HG03571 (cell line): Measurements from ENCODE around the gene LRCOL1.

Experiments used
- ATAC-seq: cut with Tn5 transposase; IDR thresholded peaks from one replicate; pipeline ENCODE4 v1.9.1; 2021; ENCODE audit not compliant: unreplicated experiment

Gene LRCOL1

DNA sequence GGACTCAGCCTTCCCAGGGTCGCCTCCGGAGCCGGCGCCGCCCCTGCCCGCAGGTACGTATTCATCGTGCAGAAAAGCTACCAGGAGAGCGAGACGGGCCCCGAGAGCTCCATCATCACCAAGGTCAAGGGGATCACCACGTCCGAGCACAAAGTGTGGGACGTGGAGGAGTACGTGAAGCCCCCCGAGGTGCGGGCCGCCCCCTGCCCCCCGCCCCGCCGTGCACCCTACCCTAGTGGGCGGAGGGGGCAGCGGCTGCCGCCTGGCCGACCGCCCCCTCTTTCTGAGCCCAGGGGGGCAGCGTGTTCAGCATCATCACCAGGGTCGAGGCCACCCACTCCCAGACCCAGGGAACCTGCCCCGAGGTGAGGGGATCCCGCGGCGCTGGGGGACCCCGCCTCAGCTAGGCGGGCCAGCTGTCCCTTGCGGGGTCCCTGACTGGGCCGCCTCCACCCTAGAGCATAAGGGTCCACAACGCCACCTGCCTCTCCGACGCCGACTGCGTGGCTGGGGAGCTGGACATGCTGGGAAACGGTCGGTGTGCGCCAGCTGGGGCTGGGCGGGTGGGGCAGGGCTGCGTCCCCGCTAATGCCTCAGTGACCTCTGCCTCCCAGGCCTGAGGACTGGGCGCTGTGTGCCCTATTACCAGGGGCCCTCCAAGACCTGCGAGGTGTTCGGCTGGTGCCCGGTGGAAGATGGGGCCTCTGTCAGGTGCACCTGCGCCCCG, 9.2 kb upstream of the LRCOL1 start:
- ATAC-seq: no peak

DNA sequence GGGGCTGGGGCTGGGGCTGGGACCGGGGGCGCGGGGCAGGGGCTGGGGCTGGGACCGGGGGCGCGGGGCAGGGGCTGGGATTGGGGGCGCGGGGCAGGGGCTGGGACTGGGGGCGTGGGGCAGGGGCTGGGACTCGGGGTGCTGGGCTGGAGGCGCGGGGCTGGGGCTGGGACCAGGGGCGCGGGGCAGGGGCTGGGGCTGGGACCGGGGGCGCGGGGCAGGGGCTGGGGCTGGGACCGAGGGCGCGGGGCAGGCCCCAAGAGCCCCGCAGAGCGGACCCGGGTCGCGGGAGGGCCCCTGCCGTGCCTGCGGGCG, 8.6 kb upstream of the LRCOL1 start:
- ATAC-seq: no peak

DNA sequence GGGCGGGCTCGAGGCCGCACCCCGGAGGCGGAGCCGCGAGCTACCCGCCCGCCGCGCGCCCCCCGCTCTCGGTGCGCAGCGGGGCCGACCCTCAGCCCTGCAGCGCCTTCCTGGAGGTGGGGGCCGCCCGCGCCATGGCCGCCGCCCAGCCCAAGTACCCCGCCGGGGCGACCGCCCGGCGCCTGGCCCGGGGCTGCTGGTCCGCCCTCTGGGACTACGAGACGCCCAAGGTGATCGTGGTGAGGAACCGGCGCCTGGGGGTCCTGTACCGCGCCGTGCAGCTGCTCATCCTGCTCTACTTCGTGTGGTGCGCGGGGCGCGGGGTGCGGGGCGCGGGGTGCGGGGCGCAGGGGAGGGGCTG, 8.3 kb upstream of the LRCOL1 start, which contains the start of gene P2RX2:
TSS of gene P2RX2 (plus strand) at position 94 of the 361 bp plus-strand sequence. CDS start at position 135, 41 bp downstream.
- no peak for ATAC-seq

DNA sequence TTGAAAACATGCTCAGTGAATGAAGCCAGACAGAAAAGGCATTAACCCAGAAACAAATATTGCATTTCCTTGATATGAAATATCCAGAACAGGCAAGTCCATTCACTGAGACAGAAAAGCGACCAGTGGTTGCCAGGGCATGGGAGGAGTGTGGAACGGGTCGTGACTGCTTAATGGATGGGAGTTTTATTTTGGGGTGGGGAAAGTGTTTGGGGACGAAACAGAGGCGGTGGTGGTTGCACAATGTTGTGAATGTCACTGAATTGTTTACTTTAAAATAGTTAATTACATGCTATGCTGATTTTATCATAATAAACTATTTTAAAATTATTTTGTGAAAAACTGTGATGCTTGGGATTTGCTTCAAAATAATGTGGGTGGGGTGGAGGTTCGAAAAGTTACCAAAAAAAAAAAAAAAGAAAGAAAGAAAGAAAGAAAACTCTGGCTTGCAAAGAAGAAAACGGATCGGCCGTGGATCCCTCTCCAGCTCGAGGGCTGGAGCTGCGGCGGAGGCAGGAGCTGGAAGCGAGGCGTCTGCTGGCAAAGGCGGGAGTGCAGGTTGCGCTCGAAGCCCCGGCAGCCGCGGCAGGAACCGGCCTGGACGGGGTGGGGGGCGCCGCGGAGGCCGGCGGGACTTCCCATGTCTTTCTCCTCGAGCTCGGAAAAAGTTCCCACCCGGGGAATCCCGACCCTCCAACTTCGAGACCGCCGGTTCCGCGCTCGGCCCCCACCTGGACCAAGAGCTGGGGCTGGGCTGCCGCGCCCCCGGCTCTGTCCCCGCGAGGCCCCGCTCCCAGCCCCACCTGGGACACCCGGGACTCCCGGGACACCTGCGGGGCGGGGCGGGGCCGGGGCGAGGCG, 7.7 kb upstream of the LRCOL1 start:
- ATAC-seq: no peak

DNA sequence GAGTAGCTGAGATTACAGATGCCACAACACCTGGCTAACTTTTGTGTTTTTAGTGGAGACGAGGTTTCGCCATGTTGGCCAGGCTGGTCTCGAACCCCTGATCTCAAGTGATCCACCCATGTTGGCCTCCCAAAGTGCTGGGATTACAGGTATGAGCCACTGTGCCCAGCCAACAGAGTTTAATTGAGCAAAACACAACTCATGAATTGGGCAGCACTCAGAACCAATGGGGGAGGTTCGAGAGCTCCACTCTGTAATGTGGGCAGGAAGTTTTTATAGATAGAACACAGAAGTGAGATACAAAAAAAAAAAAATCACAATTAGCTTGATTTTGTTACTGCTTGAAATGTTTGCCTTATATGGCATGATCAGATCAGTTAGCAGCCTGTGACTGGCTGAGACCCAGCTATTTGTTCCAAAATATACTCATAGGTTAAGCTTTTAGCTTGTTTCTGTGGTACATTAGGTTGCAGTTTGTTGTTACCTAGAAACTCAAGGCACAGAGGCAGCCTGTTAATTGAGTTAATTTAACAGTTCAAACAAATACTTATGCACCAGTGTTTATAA, 6.8 kb upstream of the LRCOL1 start:
- ATAC-seq: no peak

DNA sequence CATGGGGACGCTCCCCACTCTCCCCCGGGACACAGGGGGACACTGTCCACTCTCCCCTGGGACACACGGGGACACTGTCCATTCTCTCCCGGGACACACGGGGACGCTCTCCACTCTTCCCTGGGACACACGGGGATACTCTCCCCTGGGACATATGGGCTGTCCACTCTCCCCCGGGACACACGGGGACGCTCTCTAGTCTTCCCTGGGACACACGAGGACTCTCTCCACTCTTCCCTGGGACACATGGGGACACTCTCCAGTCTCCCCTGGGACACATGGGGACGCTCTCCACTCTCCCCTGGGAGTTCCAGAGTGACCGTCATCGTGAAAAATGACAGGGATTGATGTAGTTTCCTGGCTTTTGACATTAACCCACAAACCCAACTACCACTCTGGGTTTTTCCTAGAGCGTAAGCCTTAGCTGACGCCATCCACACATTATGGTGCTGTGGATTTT, 5.2 kb upstream of the LRCOL1 start:
- ATAC-seq: no peak

DNA sequence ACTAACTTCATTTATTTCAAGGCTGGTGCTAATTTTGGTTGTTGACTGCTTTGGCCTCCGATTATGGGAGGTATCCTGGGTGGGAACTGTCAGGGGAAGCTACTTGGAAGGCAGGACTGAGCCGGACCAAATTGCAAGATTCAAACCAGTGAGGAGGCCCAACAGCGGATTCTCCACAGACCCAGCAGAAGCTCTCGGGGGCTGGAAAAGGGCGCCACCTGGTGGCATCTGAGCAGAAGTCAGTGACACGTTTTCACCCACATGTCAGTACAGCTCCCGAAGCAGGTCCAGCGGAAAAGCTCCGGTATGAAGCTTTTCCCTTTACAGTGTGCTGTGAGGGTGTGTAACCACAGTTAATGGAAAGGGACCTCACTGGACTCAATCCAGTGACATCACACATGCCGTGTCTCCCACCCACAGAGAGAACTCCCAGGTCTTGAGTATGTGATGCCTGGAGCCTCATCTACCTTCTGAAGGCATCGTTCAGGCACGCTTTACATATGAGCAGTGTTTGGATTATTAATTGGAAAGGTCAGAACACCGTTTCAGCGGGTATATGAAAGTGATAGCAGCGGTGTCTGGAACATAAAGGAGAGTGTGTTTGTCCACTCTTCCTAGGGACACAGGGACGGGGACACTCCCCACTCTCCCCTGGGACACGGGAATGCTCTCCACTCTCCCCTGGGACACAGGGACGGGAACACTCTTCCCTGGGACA, 4.6 kb upstream of the LRCOL1 start:
- ATAC-seq: no peak

DNA sequence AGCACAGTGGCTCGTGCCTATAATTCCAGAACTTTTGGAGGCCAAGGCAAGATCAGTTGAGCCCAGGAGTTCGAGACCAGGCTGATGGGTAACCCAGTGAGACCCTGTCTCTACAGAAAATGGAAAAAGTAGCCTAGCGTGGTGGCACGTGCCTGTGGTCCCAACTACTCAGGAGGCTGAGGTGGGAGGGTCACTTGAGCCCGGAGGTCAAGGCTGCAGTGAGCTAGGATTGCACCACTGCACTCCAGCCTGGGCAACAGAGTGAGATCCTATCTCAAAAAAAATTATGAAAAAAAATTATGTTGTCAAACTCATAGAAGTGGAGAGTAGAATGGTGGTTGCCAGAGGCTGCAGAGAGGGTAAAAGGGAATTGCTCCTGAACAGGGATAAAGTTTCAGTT, 3.6 kb upstream of the LRCOL1 start:
- no peak for ATAC-seq

DNA sequence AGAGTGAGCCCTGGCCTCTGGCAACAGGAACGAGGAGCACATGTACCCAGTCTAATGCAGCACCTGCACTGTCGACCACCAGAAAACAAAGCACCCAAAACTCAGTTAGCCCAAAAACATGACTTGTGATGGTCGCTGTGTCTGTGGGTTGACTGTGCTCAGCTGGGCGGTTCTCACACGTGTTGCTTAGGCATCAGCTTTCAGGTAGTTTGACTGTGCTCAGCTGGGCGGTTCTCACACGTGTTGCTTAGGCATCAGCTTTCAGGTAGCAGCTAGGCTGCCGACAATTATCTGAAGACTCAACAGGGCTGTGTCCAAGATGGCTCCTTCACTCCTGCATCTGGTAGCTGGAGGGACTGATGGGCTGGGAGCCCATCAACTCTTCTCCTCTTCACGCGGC, 1.2 kb upstream of the LRCOL1 start:
- no peak for ATAC-seq

DNA sequence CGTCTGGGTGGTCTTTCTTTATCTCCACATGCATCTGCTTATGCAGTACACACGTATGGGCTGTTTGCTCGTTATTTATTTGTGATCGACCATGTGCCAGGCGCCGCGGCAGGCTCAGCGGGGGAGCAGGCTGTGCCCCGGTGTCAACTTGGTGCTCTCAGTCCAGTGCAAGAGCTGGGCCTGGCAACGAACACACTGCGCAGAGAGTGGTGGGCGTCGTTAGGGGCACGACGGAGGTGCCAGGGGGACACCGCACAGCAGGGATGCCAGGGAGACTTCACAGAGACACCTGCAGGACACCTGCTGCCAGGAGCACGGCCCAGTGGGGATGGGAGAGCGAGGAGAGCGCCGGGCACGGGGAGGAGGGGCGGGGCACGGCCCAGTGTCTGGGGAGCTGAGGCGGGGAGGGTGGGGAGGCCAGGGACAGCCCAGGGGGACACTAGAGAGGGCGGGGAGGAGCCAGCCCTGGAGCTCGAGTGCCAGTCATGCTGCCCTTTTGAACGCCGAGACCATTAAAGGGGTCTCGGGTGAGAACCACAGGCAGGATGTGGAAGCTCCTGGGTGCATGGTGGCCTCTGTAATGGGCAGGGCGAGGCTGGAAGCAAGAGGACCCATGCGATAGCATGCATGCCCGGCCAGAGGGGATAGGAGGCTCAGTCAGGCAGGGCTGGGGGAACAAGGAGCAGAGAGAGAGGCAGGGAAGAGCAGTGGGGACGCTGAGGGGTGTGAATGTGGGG, 652 bp upstream of the LRCOL1 start:
- no peak for ATAC-seq

DNA sequence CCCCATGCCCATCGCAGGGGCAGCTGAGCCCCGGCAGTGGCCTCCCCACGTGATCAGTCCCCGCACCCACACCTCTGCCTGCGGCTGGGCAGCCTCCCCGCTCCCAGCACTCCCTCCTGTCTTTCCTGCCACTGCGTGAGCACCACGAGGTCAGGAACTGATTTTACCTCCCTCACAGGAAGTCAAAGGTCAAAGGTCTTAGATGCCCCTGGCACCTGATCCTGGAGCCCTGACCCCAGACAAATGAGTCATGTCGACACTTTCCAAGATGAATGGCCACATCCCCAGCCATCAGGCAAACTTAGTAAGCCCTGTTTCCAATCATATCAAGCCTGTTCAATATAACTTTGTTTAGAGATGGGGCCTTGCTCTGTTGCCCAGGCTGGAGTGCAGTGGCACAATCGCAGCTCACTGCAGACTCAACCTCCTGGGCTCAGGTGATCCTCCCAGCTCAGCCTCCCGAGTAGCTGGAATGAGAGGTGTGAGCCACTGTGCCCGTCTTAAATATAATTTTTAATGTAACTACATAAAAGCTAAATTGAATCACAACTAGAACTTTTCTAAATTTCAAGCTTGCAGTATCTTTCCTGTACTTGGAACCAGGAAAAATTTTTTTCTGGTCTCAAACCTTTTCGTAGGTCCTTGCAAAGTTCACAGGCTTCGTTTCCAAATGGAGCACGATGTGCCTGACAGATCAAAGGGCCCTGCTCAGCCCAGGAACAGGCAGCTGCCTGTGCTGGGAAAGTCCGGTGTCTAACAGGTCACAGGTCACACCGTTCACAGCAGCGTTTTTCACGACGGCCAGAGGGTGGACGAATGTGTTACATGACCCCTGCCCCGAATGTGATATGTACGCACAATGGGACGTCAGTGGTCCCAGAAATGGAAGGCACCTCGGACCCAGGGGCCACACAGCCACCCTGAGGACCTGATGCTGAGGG, 1.9 kb downstream of the LRCOL1 start:
- no peak for ATAC-seq

DNA sequence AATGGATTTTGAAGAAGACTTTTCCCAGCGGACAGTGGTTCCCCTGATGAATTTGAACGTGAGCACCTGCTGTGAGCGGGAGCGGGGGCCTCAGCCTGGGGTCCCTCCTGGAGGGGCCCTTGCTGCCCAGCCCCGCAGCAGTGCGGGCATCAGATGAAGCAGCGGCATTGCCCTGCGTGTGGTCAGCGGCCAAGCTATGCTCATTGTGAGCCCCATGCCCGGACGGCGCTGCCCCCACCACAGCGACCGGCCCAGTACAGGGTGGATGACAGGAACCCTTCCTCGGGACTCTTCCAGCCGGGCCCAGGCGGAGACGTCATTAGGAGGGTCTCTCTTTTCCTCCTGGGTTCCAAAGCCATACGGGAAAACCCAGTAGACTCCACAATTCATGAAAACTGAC, 3.5 kb downstream of the LRCOL1 start:
- no peak for ATAC-seq

DNA sequence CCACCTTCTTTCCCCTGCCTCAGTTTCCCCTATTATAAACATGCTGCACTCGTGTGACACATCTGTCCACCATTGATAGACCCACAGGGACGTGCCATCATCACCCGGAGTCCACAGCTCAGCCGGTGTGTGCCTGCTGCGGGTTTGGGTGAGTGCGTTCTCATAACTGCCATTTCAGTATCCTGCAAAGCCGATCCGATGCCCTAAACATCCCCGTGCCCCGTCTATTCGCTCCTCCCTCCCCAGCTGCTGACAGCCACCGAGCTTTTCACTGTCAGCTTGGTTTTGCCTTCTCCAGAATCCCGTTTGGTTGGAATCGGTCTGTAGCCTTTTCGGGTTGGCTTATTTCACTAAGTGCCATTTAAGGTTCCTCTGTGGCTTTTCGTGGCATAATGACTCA, 3.9 kb downstream of the LRCOL1 start:
- ATAC-seq: no peak

DNA sequence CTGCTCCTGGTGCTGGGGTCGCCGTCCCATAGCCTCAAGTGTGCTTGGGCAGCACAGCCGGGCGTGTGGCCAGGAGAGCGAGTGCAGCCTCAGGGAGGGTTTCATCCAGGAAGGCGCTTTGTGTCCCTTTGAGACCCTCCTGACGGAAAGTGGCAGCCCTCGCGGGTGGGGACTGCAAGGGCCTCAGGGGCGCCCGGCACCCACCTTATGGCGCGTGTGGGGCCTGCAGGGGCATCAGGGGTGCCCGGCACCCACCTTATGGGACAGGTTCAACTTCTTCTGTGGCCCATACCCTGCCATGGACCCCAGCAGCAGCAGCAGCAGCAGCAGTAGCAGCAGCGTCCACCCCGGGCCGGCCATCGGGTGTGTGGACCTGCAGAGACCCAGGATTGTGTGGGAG, 4.5 kb downstream of the LRCOL1 start:
- ATAC-seq: no peak

DNA sequence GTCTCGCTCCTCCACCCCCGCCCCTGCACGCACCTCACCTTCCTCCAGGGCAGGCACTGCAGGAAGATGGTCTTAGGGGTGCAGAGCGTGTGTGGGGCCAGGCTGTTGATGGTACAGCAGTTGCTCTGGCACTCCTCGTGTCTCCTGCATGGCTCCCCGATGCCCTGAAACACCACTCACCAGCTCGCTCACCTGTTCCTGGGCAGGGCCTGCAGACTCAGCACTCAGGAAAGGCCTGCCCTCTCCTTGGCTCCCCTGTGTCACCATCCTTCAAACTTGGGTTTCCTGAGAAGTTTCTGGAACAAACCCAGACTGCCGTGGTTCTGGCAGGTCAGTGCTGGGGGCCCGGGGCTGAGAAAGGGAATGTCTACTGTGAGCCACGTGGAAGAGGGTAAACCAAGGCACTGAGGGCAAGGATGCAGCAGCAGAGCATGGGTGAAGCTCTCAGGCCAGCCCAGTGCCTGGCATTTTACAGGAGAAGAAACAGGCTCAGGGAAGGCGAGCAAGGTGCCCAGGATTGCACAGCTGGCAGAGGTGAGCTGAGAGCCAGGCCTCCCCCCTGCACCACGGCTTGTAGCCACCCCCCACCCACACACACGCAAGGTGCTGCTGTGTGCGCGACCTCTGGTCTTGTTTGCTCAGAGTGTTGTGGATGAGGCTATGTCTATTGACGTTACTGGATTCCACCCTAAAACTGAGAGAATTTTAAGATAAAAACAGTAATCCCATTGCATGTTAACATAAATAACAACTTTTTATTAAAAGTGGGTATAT, 5.5 kb downstream of the LRCOL1 start:
- no peak for ATAC-seq

DNA sequence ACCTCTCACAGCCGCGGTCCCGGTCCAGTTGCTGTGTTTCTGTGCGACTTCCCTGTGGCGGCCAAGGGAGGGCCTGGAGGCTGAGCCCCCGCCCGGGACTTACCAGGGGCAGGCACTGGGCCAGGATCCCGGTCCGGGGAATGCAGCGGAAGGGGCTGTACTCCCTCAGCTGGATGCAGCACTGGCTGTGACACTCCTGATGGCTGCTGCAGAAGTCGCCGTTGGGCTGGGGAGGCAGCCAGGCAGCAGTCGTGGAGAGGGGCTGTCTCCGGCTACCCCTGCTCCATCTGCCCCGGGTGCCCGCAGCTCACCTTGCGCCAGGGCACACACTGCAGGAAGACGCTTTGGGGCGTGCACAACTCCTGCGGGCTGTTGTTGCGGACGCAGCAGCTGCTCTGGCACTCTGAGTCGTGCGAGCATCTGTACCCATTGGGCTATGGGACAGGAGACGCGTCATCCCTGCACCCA, 6.2 kb downstream of the LRCOL1 start:
- ATAC-seq: no peak

DNA sequence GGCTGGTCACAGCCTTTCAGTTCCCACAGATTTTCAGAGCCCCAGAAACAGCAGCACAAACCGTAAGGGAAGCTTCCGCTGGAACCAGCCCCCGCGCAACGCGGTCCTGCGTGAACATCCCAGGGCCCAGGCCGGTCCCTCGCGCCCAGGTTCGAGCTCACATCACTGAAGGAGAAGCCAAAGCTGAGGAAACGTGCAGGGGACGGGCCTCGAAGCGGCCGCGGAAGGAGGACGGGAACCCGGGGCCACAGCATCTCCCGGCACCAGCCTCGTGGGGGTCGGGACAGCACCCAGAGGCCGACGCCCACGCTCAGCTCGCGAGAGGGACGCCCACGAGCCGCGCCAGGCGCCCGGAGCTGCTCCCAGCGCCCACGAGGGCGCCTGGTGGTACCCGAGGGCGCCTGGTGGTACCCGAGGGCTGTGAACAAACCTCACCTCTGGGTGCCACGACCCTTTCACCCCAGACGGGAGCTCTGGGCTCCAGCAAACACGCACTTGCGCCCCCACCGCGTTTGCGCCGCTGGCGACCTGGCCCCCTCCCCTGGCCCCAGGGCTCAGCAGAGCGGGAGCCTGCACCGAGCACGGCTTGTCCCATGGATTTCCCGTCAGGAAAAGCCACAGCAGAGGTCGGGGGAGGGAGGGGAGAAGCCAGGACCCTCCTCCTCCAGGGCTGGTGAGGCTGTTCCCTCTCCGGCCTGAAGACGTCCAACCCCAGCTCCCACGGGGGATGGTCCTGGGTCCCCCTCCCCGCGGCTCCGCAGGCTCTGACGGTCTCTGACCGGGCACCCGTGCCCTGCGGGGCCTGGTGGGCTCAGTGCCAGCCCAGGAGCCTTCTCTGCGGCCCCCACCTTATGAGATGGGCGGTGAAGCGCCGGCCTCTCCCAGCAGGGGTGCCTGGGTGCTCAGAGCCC, 6.9 kb downstream of the LRCOL1 start:
- no peak for ATAC-seq
